HG03432 (cell line): ENCODE data around the gene TALDO1.

Experiments used
- ATAC-seq: cut with Tn5 transposase; IDR thresholded peaks from one replicate; pipeline ENCODE4 v1.9.1; 2021; ENCODE audit warnings: mild to moderate bottlenecking, moderate library complexity; ENCODE audit not compliant: unreplicated experiment

Gene TALDO1

GRCh38 chr11:714436-714835 is 32.8 kb upstream of the TALDO1 start:
- no peak for ATAC-seq

GRCh38 chr11:719214-720016 is 27.8 kb upstream of the TALDO1 start:
- ATAC-seq = no peak

- ATAC-seq = no peak
These were observed 27.1 kb upstream of the TALDO1 start for GRCh38 chr11:720017-720641.

- no peak for ATAC-seq
These were observed 26.5 kb upstream of the TALDO1 start for GRCh38 chr11:720642-721246.

- ATAC-seq = no peak
These were observed 26.0 kb upstream of the TALDO1 start for GRCh38 chr11:721247-721740.

- ATAC-seq = no peak
These were observed 25.4 kb upstream of the TALDO1 start for GRCh38 chr11:721741-722345.

GRCh38 chr11:722346-722811 is 24.9 kb upstream of the TALDO1 start:
- no peak for ATAC-seq

GRCh38 chr11:723120-723883 is 24.0 kb upstream of the TALDO1 start:
- ATAC-seq = no peak

GRCh38 chr11:724049-724777 is 23.1 kb upstream of the TALDO1 start:
- no peak for ATAC-seq

GRCh38 chr11:724778-725386 is 22.4 kb upstream of the TALDO1 start:
- ATAC-seq = no peak

- peak; percentile 8 for ATAC-seq
These were observed 21.6 kb upstream of the TALDO1 start for GRCh38 chr11:725624-726202.

- peak; percentile 31 for ATAC-seq
These were observed 20.7 kb upstream of the TALDO1 start for GRCh38 chr11:726278-727220.

- ATAC-seq = no peak
These were observed 20.0 kb upstream of the TALDO1 start for GRCh38 chr11:727281-727701.

- ATAC-seq = peak; percentile 62
These were observed 19.2 kb upstream of the TALDO1 start for GRCh38 chr11:727859-728748.

- ATAC-seq = no peak
These were observed 18.3 kb upstream of the TALDO1 start for GRCh38 chr11:728901-729491.

- no peak for ATAC-seq
These were observed 17.7 kb upstream of the TALDO1 start for GRCh38 chr11:729492-730074.
